Ovary (tissue), 9 donors: Measurements from ENCODE around the gene GFRA1. TPM values are rescaled to one million over a fixed set of nuclear protein-coding genes. Genes with fewer than 3 reads are reported as not detected.

Source experiments
- DNase-seq, 5 donors: peaks; one replicate each; pipeline ENCODE4 v3.0.0-alpha.2; 2019 to 2020
- H3K27ac ChIP-seq, 2 donors: fragments of 200-600 bp; one replicate each; pipeline versions ENCODE4 v1.5.1 to v1.8.0; 2019 to 2022
- H3K27me3 ChIP-seq: fragments of 200-600 bp; one replicate; pipeline ENCODE4 v1.8.0; 2022
- H3K36me3 ChIP-seq: fragments of 200-600 bp; sonication (generic); one replicate; pipeline ENCODE4 v1.5.1; 2019
- H3K4me1 ChIP-seq: one replicate; pipeline ENCODE4 v1.8.1; 2013; ENCODE audit warnings: mild to moderate bottlenecking, moderate library complexity; ENCODE audit not compliant: insufficient read depth
- H3K4me3 ChIP-seq: fragments of 200-600 bp; sonication (generic); one replicate; pipeline ENCODE4 v1.5.1; 2017
- H3K9me3 ChIP-seq, 2 donors: fragments of 200-600 bp in 1 of 2; sonication (generic) in 1 of 2; one replicate each; pipeline versions ENCODE4 v1.5.1 to v1.8.1; 2013 to 2019; ENCODE audit warnings: mild to moderate bottlenecking in 1 of 2, moderate library complexity in 1 of 2
- EP300 ChIP-seq: sonication (generic); formaldehyde crosslinking; IDR thresholded peaks from one replicate; pipeline ENCODE4 v1.6.1; 2017; ENCODE audit warnings: antibody characterized with exemption
- POLR2A ChIP-seq: fragments of 450-650 bp; IDR thresholded peaks from one replicate; pipeline ENCODE4 v1.6.1; 2017; ENCODE audit warnings: antibody characterized with exemption, mild to moderate bottlenecking, moderate library complexity
- WGBS, 3 donors: extraction: QIAGEN DNeasy Blood & Tissue Kit in 1 of 3; methylation state at CpG; one replicate each; pipeline versions ENCODE4 v1.1.5 to v1.1.7; 2013 to 2017; 5-methylcytosine and 5-hydroxymethylcytosine counted together
- intact Hi-C, 4 donors: fragments of 100-400 bp; cut with DNase I; formaldehyde crosslinking; loops; one replicate each; pipeline versions ENCODE4 v1.11.0 to v1.15.1; 2022 to 2023
- polyA plus RNA-seq, 2 donors: library from polyadenylated mRNA; stranded (reverse); fragments of 200-250 nt in 1 of 2; fragments of 350-450 nt in 1 of 2; fragmentation: Illumina TruSeq in 1 of 2; extraction: RNeasy Lipid Tissue Mini Kit (QIAGEN cat#74804) in 1 of 2; gene quantifications; one replicate each; pipeline ENCODE4 v1.2.3, GENCODE V29; 2013 to 2014
- total RNA-seq, 7 donors: library from RNA; depleted of rRNA in 2 of 7; stranded (reverse); fragments of >200 nt in 2 of 7; fragmentation: NEBNext Ultra II Directional in 3 of 7; extraction: Animal tissue kit (Norgen Biotek cat#: 25700) in 3 of 7; gene quantifications; one replicate each; pipeline versions ENCODE4 v1.1.0 to v1.2.4, GENCODE V29; 2016 to 2023
- TF ChIP-seq, protein P1 (sequence below), 3 donors: fragments of 450-650 bp in 2 of 3; fragments of 200-600 bp in 1 of 3; IDR thresholded peaks; one replicate each; pipeline versions ENCODE4 v1.5.1 to v1.8.0; 2016 to 2022; ENCODE audit warnings: antibody characterized with exemption in 3 of 3, mild to moderate bottlenecking in 1 of 3
- donor health status: DM: no; HTN: no; CAD: no; lungs with moderate emphysema.
- donor health status: DM: no; HTN: no; CAD: no.
- donor health status: Bipolar disorder and iron deficiency.
- donor health status: DM: yes; HTN: yes; CAD: no.
- donor health status: DM: no; HTN: no; CAD: no.
- donor health status: DM: yes; HTN: yes; CAD: no.

GFRA1 gene
- total and polyA plus RNA-seq, 9 donors, result 3.1 to 28.4 (median 11.8) TPM

DNA sequence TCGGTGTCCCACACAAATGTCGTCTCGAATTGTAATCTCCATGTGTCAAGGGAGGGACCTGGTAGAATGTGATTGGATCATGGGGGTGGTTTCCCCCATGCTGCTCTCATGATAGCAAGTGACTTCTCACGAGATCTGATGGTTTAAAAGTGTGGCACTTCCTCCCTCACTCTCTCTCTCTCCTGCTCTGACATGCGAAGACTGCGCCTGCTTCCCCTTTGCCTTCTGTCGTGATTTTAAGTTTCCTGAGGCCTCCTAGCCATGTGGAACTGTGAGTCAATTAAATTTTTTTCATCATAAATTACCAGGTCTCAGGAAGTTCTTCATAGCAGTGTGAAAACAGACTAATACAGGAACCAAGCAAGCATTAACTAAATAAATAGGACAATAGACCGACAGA lies 229.1 kb downstream of the GFRA1 start:
- no peaks in the 10 kb centered on the region for H3K27me3 ChIP-seq
- TF ChIP-seq EP300, result no peak
- no peak for TF ChIP-seq POLR2A
- TF ChIP-seq, protein P1, sequence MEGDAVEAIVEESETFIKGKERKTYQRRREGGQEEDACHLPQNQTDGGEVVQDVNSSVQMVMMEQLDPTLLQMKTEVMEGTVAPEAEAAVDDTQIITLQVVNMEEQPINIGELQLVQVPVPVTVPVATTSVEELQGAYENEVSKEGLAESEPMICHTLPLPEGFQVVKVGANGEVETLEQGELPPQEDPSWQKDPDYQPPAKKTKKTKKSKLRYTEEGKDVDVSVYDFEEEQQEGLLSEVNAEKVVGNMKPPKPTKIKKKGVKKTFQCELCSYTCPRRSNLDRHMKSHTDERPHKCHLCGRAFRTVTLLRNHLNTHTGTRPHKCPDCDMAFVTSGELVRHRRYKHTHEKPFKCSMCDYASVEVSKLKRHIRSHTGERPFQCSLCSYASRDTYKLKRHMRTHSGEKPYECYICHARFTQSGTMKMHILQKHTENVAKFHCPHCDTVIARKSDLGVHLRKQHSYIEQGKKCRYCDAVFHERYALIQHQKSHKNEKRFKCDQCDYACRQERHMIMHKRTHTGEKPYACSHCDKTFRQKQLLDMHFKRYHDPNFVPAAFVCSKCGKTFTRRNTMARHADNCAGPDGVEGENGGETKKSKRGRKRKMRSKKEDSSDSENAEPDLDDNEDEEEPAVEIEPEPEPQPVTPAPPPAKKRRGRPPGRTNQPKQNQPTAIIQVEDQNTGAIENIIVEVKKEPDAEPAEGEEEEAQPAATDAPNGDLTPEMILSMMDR (IDR thresholded peaks at IDR 0.05), result no peak
- H3K27ac ChIP-seq, result no peak overlapping the region
- 85 to 91% (median 86%) methylated on average over 8 of the region's 8 CpGs for WGBS, 3 donors
- H3K9me3 ChIP-seq, result no peaks in the 10 kb centered on the region
- no peak overlapping the region for H3K4me3 ChIP-seq
- peaks cover 4% of the 10 kb centered on the region for H3K4me1 ChIP-seq
- intact Hi-C loops, result no loop called here
- no peaks in the 10 kb centered on the region for H3K36me3 ChIP-seq
- no peak for DNase-seq

DNA sequence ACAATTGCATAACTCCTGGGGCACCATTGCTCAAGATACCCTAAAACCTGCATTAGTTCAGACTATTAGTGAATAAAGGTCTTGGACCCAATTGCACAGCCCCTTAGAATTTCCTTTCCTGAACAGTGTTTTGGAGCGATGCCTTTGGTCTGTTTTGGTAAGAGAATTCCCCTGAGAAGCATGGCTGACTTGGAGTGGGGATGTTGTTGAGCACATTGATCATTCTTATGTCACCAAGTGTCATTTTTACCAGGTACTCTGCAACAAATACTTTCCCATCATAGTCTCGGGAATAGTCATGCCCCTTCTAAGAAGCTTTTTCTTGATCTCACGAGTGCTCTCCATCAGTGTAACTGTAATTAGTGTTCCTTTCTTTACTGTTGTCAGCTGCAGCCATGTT lies 229.7 kb downstream of the GFRA1 start:
- Histone ChIP-seq H3K4me3 (no peak overlapping the region), H3K27me3 (no peaks in the 10 kb centered on the region), H3K4me1 (peaks cover 4% of the 10 kb centered on the region), H3K36me3 (no peaks in the 10 kb centered on the region), H3K27ac (no peak overlapping the region), H3K9me3 (no peaks in the 10 kb centered on the region)
- no peak for DNase-seq
- intact Hi-C loops, result no loop called here
- WGBS, 3 donors, result 83 to 93% (median 87%) methylated on average over 3 of the region's 3 CpGs
- TF ChIP-seq EP300, result no peak
- TF ChIP-seq, protein P1 (IDR thresholded peaks at IDR 0.05), result no peak
- TF ChIP-seq POLR2A, result no peak

DNA sequence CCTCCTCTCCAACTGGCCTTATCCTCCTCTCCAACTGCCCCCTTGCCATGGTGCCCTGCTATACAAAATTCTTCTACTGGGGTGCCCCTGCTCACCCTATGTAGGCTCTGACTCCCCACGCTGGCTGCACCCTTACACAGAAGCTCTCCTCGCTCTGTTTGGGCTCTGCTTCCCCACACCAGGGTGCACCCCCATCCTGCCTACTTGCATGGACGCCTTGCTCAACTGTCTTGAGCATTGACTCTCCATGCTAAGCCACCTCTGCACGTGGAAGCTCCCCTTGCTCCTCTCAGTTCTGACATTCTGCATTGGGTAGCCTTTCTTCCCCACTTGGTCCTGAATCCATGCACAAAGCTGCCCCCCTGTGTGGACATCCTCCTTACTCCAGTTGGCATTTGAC lies 231.1 kb downstream of the GFRA1 start:
- Histone ChIP-seq H3K27ac (no peak overlapping the region), H3K4me1 (peaks cover 4% of the 10 kb centered on the region), H3K4me3 (no peak overlapping the region), H3K9me3 (no peaks in the 10 kb centered on the region), H3K27me3 (no peaks in the 10 kb centered on the region), H3K36me3 (no peaks in the 10 kb centered on the region)
- 93 to 97% (median 97%) methylated on average over 4 of the region's 4 CpGs for WGBS, 3 donors
- no peak for DNase-seq
- TF ChIP-seq, protein P1 (IDR thresholded peaks at IDR 0.05), result no peak
- no peak for TF ChIP-seq POLR2A
- no peak for TF ChIP-seq EP300
- intact Hi-C loops, result no loop called here

DNA sequence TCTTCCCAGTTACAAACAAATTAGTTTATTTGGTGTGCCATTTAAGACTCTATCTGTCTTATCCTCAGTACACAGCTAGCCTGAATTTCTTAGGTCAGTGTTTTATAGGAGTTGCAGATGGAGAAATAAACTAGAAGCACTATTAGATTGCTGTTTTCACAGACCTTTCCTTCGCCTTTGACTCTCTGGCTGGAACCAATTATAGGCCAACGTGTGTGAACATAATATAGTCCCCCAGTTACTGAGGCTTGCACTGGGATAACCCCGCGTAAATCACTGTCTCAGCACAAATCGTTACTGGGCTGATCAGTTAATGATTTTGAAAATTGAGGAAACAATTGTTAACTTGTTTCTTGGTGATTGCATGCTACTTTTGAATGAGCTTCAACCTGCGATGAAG lies 233.4 kb downstream of the GFRA1 start:
- Histone ChIP-seq H3K4me3 (no peak overlapping the region), H3K36me3 (no peaks in the 10 kb centered on the region), H3K27me3 (no peaks in the 10 kb centered on the region), H3K4me1 (peaks cover 2% of the 10 kb centered on the region), H3K9me3 (no peaks in the 10 kb centered on the region), H3K27ac (no peak overlapping the region)
- DNase-seq, result no peak
- intact Hi-C loops, result loop anchor here in 1 of 4 donors (5.0 kb wide), 1 partner anchor 1363 kb away; no protein-coding TSS in a partner anchor
- 86 to 89% (median 87%) methylated on average over 6 of the region's 6 CpGs for WGBS, 3 donors
- TF ChIP-seq, protein P1 (IDR thresholded peaks at IDR 0.05), result no peak
- no peak for TF ChIP-seq POLR2A
- TF ChIP-seq EP300, result no peak
